ENCODE data around the gene UCK1.

The UCK1 gene

GRCh38 chr9:131476777-131477345 lies 54.2 kb downstream of the UCK1 start:
- H4K20me1 ChIP-seq (ENCODE audit: insufficient read depth): no peaks in the 10 kb centered on the region
- peaks cover 10% of the 10 kb centered on the region; the same call in 1 of the 2 replicates for H3K79me2 ChIP-seq (ENCODE audit: insufficient read depth, low read depth)
- H3K9ac ChIP-seq: no peak overlapping the region
- H2AFZ ChIP-seq (ENCODE audit: low read depth): no peak overlapping the region
- TF ChIP-seq CTCF (conservative IDR thresholded peaks at IDR 0.05; ENCODE audit: low read depth, low read length): no peak
- H3K4me1 ChIP-seq (ENCODE audit: low read depth, poor library complexity, severe bottlenecking): no peaks in the 10 kb centered on the region
- H3K27me3 ChIP-seq (ENCODE audit: insufficient read depth, low read depth): no peaks in the 10 kb centered on the region
- no peak overlapping the region for H3K4me2 ChIP-seq
- no peak overlapping the region for H3K4me3 ChIP-seq (IDR thresholded peaks at IDR 0.05; ENCODE audit: insufficient read depth, low read depth, low read length)
- H3K27ac ChIP-seq: no peak overlapping the region
- H3K36me3 ChIP-seq (ENCODE audit: insufficient read depth): peaks cover 13% of the 10 kb centered on the region; the same call in 1 of the 2 replicates

DNA sequence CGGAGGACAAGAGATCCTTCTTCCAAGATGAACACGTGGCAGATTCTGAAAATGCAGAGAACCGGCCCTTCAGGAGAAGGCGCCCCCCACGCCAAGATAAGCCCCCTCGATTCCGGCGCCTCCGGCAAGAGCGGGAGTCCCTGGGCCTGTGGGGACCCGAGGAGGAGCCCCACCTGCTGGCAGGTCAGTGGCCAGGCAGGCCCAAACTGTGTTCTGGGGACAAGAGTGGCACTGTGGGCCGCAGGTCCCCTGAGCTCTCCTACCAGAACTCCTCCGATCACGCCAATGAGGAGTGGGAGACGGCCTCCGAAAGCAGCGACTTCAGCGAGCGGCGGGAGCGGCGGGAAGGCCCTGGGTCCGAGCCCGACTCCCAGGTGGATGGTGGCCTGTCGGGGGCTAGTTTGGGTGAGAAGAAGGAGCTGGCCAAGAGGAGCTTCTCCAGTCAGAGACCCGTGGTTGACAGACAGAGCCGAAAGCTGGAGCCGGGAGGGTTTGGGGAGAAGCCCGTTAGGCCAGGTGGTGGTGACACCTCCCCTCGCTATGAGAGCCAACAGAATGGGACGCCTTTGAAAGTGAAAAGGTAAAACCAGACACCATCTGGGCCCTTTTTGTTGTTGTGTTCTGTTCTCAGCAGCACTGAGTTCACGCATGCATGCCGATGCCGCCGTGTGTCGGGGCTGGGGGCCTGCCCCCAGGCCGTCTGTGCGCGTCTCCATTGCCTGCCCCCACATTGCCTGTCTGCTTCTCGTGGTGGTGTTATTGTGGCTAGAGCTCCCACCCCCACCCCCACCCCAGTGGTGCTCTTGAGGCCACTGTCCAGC lies 54.9 kb downstream of the UCK1 start:
- H3K79me2 ChIP-seq (ENCODE audit: insufficient read depth, low read depth): peaks cover 15% of the 10 kb centered on the region; the same call in 1 of the 2 replicates
- no peak overlapping the region for H3K4me2 ChIP-seq
- H2AFZ ChIP-seq (ENCODE audit: low read depth): no peak overlapping the region
- peak; percentile 35; the same call in 1 of the 2 replicates for TF ChIP-seq CTCF (conservative IDR thresholded peaks at IDR 0.05; ENCODE audit: low read depth, low read length)
- H3K27me3 ChIP-seq (ENCODE audit: insufficient read depth, low read depth): no peaks in the 10 kb centered on the region
- no peak overlapping the region for H3K27ac ChIP-seq
- no peak overlapping the region for H3K9ac ChIP-seq
- peaks cover 13% of the 10 kb centered on the region; the same call in 1 of the 2 replicates for H3K36me3 ChIP-seq (ENCODE audit: insufficient read depth)
- H3K4me3 ChIP-seq (IDR thresholded peaks at IDR 0.05; ENCODE audit: insufficient read depth, low read depth, low read length): no peak overlapping the region
- no peaks in the 10 kb centered on the region for H3K4me1 ChIP-seq (ENCODE audit: low read depth, poor library complexity, severe bottlenecking)
- no peaks in the 10 kb centered on the region for H4K20me1 ChIP-seq (ENCODE audit: insufficient read depth)

GRCh38 chr9:131475111-131475955 lies 55.7 kb downstream of the UCK1 start:
- no peak overlapping the region for H3K4me2 ChIP-seq
- H2AFZ ChIP-seq (ENCODE audit: low read depth): no peak overlapping the region
- H3K27ac ChIP-seq: no peak overlapping the region
- H3K4me1 ChIP-seq (ENCODE audit: low read depth, poor library complexity, severe bottlenecking): no peaks in the 10 kb centered on the region
- no peaks in the 10 kb centered on the region for H3K27me3 ChIP-seq (ENCODE audit: insufficient read depth, low read depth)
- TF ChIP-seq CTCF (conservative IDR thresholded peaks at IDR 0.05; ENCODE audit: low read depth, low read length): no peak
- peaks cover 18% of the 10 kb centered on the region; the same call in 1 of the 2 replicates for H3K36me3 ChIP-seq (ENCODE audit: insufficient read depth)
- H3K4me3 ChIP-seq (IDR thresholded peaks at IDR 0.05; ENCODE audit: insufficient read depth, low read depth, low read length): no peak overlapping the region
- no peak overlapping the region for H3K9ac ChIP-seq
- H3K79me2 ChIP-seq (ENCODE audit: insufficient read depth, low read depth): peaks cover 15% of the 10 kb centered on the region; the same call in 1 of the 2 replicates
- no peaks in the 10 kb centered on the region for H4K20me1 ChIP-seq (ENCODE audit: insufficient read depth)

DNA sequence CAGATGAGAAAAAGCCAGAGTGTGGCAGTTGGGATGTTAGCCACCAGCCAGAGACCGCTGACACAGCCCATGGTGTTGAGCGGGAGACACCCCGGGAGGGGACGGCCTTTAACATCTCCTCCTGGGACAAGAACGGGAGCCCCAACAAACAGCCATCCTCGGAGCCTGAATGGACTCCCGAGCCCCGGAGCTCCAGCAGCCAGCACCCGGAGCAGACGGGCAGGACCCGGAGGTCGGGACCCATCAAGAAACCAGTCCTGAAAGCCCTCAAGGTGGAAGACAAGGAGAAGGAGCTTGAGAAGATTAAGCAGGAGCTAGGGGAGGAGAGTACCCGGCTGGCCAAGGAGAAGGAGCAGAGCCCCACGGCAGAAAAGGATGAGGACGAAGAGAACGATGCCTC lies 56.4 kb downstream of the UCK1 start:
- Histone ChIP-seq H3K79me2 (ENCODE audit: insufficient read depth, low read depth) (peaks cover 18% of the 10 kb centered on the region; the same call in 1 of the 2 replicates), H3K27ac (no peak overlapping the region), H4K20me1 (ENCODE audit: insufficient read depth) (no peaks in the 10 kb centered on the region), H2AFZ (ENCODE audit: low read depth) (no peak overlapping the region), H3K4me1 (ENCODE audit: low read depth, poor library complexity, severe bottlenecking) (no peaks in the 10 kb centered on the region), H3K4me2 (no peak overlapping the region), H3K9ac (no peak overlapping the region), H3K36me3 (ENCODE audit: insufficient read depth) (peaks cover 18% of the 10 kb centered on the region; the same call in 1 of the 2 replicates), H3K27me3 (ENCODE audit: insufficient read depth, low read depth) (no peaks in the 10 kb centered on the region), H3K4me3 (IDR thresholded peaks at IDR 0.05; ENCODE audit: insufficient read depth, low read depth, low read length) (no peak overlapping the region)
- TF ChIP-seq CTCF (conservative IDR thresholded peaks at IDR 0.05; ENCODE audit: low read depth, low read length): no peak

Data from KMS-11 (cell line).